HEK293 (cell line): Measurements from ENCODE around the gene S100A1.

Experiments
- CTCF ChIA-PET: fragments of 350-600 bp; formaldehyde crosslinking; extraction: SDS; loops from one replicate; lab custom pipeline; 2021; ENCODE audit warnings: antibody characterized with exemption; lab: Yijun Ruan, JAX
- POLR2A ChIA-PET: fragments of 300-600 bp; formaldehyde crosslinking; extraction: SDS; loops from one replicate; lab custom pipeline; 2020; ENCODE audit warnings: antibody characterized with exemption, inconsistent platforms; lab: Yijun Ruan, JAX
- H3K27ac ChIP-seq: fragments of 200-500 bp; sonication (Bioruptor generic); 2 replicates; pipeline ENCODE4 v1.5.1; 2014; ENCODE audit warnings: low read depth, low read length, control low read depth, inconsistent platforms; ENCODE audit errors: extremely low read depth
- H3K36me3 ChIP-seq, 2 experiments: fragments of 200-500 bp in 1 of 2; sonication (Bioruptor generic) in 1 of 2; 1 replicate in 1 of 2; 2 replicates in 1 of 2; pipeline ENCODE4 v1.5.1; 2014 to 2017; ENCODE audit warnings: inconsistent platforms in 2 of 2, low read length in 2 of 2; ENCODE audit not compliant: control insufficient read depth in 2 of 2, insufficient read depth in 1 of 2
- H3K4me1 ChIP-seq: fragments of 200-500 bp; sonication (Bioruptor generic); 2 replicates; pipeline ENCODE4 v1.5.1; 2014; ENCODE audit warnings: mild to moderate bottlenecking, low read length, inconsistent platforms; ENCODE audit not compliant: control insufficient read depth, insufficient read depth
- H3K4me3 ChIP-seq: 2 replicates; pipeline ENCODE4 v1.5.1; 2011; ENCODE audit warnings: low read depth, mild to moderate bottlenecking, control low read depth, low read length, moderate library complexity
- H3K9me3 ChIP-seq: fragments of 200-500 bp; sonication (Bioruptor generic); 2 replicates; pipeline ENCODE4 v1.5.1; 2014; ENCODE audit warnings: low read depth, low read length, inconsistent platforms; ENCODE audit not compliant: control insufficient read depth, insufficient read depth
- CTCF ChIP-seq: fragments of 450-650 bp; formaldehyde crosslinking; IDR thresholded peaks from 2 replicates; pipeline ENCODE4 v1.5.1; 2016; ENCODE audit warnings: missing biosample characterization, missing genetic modification characterization
- GLIS1 ChIP-seq: fragments of 450-650 bp; formaldehyde crosslinking; IDR thresholded peaks from 2 replicates; pipeline ENCODE4 v1.5.1; 2016; ENCODE audit warnings: missing biosample characterization, missing genetic modification characterization
- PRDM1 ChIP-seq: fragments of 450-650 bp; formaldehyde crosslinking; IDR thresholded peaks from 2 replicates; pipeline ENCODE4; 2016; ENCODE audit warnings: missing biosample characterization, missing genetic modification characterization
- PRDM6 ChIP-seq: fragments of 450-650 bp; formaldehyde crosslinking; IDR thresholded peaks from 2 replicates; pipeline ENCODE4 v1.5.1; 2017; ENCODE audit warnings: missing biosample characterization, missing genetic modification characterization
- SCRT2 ChIP-seq: fragments of 450-650 bp; formaldehyde crosslinking; IDR thresholded peaks from 2 replicates; pipeline ENCODE4 v1.5.1; 2016; ENCODE audit warnings: missing biosample characterization, missing genetic modification characterization
- SP2 ChIP-seq: fragments of 450-650 bp; formaldehyde crosslinking; IDR thresholded peaks from 2 replicates; pipeline ENCODE4 v1.5.1; 2016; ENCODE audit warnings: missing biosample characterization, missing genetic modification characterization
- YY2 ChIP-seq: fragments of 450-650 bp; formaldehyde crosslinking; IDR thresholded peaks from 2 replicates; pipeline ENCODE4 v1.5.1; 2016; ENCODE audit warnings: missing biosample characterization, missing genetic modification characterization
- ZBTB20 ChIP-seq: fragments of 450-650 bp; formaldehyde crosslinking; IDR thresholded peaks from 2 replicates; pipeline ENCODE4 v1.5.1; 2016; ENCODE audit warnings: missing biosample characterization, missing genetic modification characterization
- ZFP69B ChIP-seq: fragments of 450-650 bp; formaldehyde crosslinking; IDR thresholded peaks from 2 replicates; pipeline ENCODE4 v1.5.1; 2016; ENCODE audit warnings: missing biosample characterization, missing genetic modification characterization
- ZNF138 ChIP-seq: fragments of 450-650 bp; formaldehyde crosslinking; IDR thresholded peaks from 2 replicates; pipeline ENCODE4 v1.5.1; 2016; ENCODE audit warnings: missing biosample characterization, missing genetic modification characterization, borderline replicate concordance
- ZNF148 ChIP-seq: fragments of 450-650 bp; formaldehyde crosslinking; IDR thresholded peaks from 2 replicates; pipeline ENCODE4 v1.5.0; 2017; ENCODE audit warnings: missing biosample characterization, missing genetic modification characterization, borderline replicate concordance
- ZNF23 ChIP-seq: fragments of 450-650 bp; formaldehyde crosslinking; IDR thresholded peaks from 2 replicates; pipeline ENCODE4 v1.5.1; 2016; ENCODE audit warnings: missing biosample characterization, missing genetic modification characterization, borderline replicate concordance
- ZNF280C ChIP-seq: fragments of 450-650 bp; formaldehyde crosslinking; IDR thresholded peaks from 2 replicates; pipeline ENCODE4 v1.5.1; 2016; ENCODE audit warnings: missing biosample characterization, missing genetic modification characterization
- ZNF529 ChIP-seq: fragments of 450-650 bp; formaldehyde crosslinking; IDR thresholded peaks from 2 replicates; pipeline ENCODE4 v1.5.1; 2017; ENCODE audit warnings: missing genetic modification characterization, missing biosample characterization; ENCODE audit not compliant: insufficient replicate concordance
- ZNF549 ChIP-seq: fragments of 450-650 bp; IDR thresholded peaks from 2 replicates; pipeline ENCODE4 v1.5.1; 2018; ENCODE audit warnings: missing biosample characterization, missing genetic modification characterization, mild to moderate bottlenecking, inconsistent platforms, moderate library complexity
- ZNF561 ChIP-seq: fragments of 450-650 bp; IDR thresholded peaks from 2 replicates; pipeline ENCODE4 v1.5.1; 2018; ENCODE audit warnings: missing biosample characterization, missing genetic modification characterization, borderline replicate concordance
- ZNF704 ChIP-seq: fragments of 450-650 bp; formaldehyde crosslinking; IDR thresholded peaks from 2 replicates; pipeline ENCODE4 v1.5.1; 2016; ENCODE audit warnings: missing biosample characterization, missing genetic modification characterization
- ZNF843 ChIP-seq: fragments of 450-650 bp; formaldehyde crosslinking; IDR thresholded peaks from 2 replicates; pipeline ENCODE4 v1.5.1; 2016; ENCODE audit warnings: missing biosample characterization, missing genetic modification characterization
- ZSCAN18 ChIP-seq: fragments of 450-650 bp; formaldehyde crosslinking; IDR thresholded peaks from 2 replicates; pipeline ENCODE4 v1.5.1; 2016; ENCODE audit warnings: missing biosample characterization, missing genetic modification characterization

Gene S100A1

GRCh38 chr1:153652805-153653500 is 24.7 kb downstream of the S100A1 start (continued):
- no peak for TF ChIP-seq ZSCAN18
- no peak for TF ChIP-seq ZNF549 (tag by site-specific recombination)

GRCh38 chr1:153655333-153655732 is 27.1 kb downstream of the S100A1 start:
- TF ChIP-seq ZNF148 (tag by site-specific recombination) (no peak), ZNF529 (tag by site-specific recombination) (no peak), CTCF (tag by site-specific recombination) (no peak), YY2 (tag by site-specific recombination) (no peak), PRDM1 (peak; percentile 51; the same call in 1 of the 2 replicates), ZNF23 (tag by site-specific recombination) (no peak), GLIS1 (tag by site-specific recombination) (no peak), ZNF280C (tag by site-specific recombination) (no peak), ZFP69B (tag by site-specific recombination) (no peak)
- Histone ChIP-seq H3K4me1 (0 out of 2 replicates have a peak, but pooled peaks cover 2% of the 10 kb centered on the region), H3K4me3 (no peak overlapping the region), H3K36me3 (peaks cover 1 to 10% of the 10 kb centered on the region in 2 experiments; a peak in 2 of 3 replicates), H3K9me3 (no peaks in the 10 kb centered on the region), H3K27ac (no peak overlapping the region)
- POLR2A ChIA-PET: interaction anchor here (0.7 kb wide), 1 partner anchor 15 kb away, joined by 3 read pairs; the partner anchor contains the start of gene ILF2
- CTCF ChIA-PET: no interaction called here

GRCh38 chr1:153658400-153659174 is 30.4 kb downstream of the S100A1 start, which contains the start of gene SNAPIN:
TSS of gene SNAPIN (plus strand) at chr1:153658703. CDS start at chr1:153658744, 41 bp downstream.
- Histone ChIP-seq H3K4me1 (0 out of 2 replicates have a peak, but pooled peaks cover 2% of the 10 kb centered on the region), H3K27ac (peak within 1 kb of the TSS; percentile 78), H3K9me3 (no peaks in the 10 kb centered on the region), H3K4me3 (peak within 1 kb of the TSS; percentile 87), H3K36me3 (peaks cover 23 to 42% of the 10 kb centered on the region in 2 experiments)
- ChIA-PET POLR2A (interaction anchor here (0.6 to 2.8 kb wide), 8 partner anchors 10 to 328 kb away, joined by 3 to 24 read pairs (median 5); partner anchors contain the start of genes CHTOP, S100A1, S100A13 and SLC27A3), CTCF (interaction anchor here (0.9 to 2.4 kb wide), 2 partner anchors 10 to 148 kb away, joined by 3 to 9 read pairs; no protein-coding TSS in a partner anchor)
- TF ChIP-seq ZNF561 (tag by site-specific recombination) (peak; percentile 79; the same call in 1 of the 2 replicates), ZNF704 (no peak), ZNF843 (no peak; the same call in 1 of the 2 replicates), ZBTB20 (tag by site-specific recombination) (peak; percentile 97), ZNF138 (tag by site-specific recombination) (no peak), PRDM6 (tag by site-specific recombination) (no peak), SCRT2 (peak; percentile 82), SP2 (peak; percentile 82)
